ENCODE data around the gene PDE1A. TPM values are rescaled to one million over a fixed set of nuclear protein-coding genes. Genes with fewer than 3 reads are reported as not detected.

Gene PDE1A
- total RNA-seq, 1 experiment from 2014 or later = 0.15 TPM

DNA sequence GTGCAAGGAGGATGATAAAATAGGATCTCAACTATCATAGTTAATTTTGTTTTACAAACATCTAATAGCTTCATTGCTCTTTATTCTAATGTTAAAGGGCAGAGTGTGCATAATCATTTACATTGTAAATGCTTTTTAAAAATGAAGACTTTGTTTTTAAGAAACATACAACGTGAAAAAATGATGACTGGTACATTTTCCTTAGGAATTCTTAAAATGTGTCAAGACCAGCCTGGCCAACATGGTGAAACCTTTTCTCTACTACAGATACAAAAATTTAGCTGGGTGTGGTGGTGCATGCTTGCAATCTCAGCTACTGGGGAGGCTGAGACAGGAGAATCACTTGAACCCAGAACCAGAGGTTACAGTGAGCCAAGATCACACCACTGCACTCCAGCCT lies 179.0 kb downstream of the PDE1A start:
- Histone ChIP-seq H3K27ac (ENCODE audit: low read length) (no peak overlapping the region), H3K9me3 (ENCODE audit: low read length) (no peaks in the 10 kb centered on the region), H3K9me2 (replicated peaks; ENCODE audit: insufficient read depth, low read length) (no peaks in the 10 kb centered on the region), H4K20me1 (ENCODE audit: insufficient read depth, low read depth, low read length) (no peaks in the 10 kb centered on the region), H3K36me3 (ENCODE audit: insufficient read depth, low read length) (no peaks in the 10 kb centered on the region), H3K4me1 (ENCODE audit: low read length) (no peaks in the 10 kb centered on the region; the same call in 1 of the 2 replicates), H3K4me3 (ENCODE audit: low read length) (no peak overlapping the region), H3K9ac (ENCODE audit: low read length) (no peak overlapping the region), H3K27me3 (ENCODE audit: low read length) (no peaks in the 10 kb centered on the region), H3K4me2 (ENCODE audit: low read depth, low read length, poor library complexity, severe bottlenecking) (no peak overlapping the region), H2AFZ (ENCODE audit: low read length) (no peak overlapping the region), H3K79me2 (ENCODE audit: low read length) (no peaks in the 10 kb centered on the region)
- no peak for DNase-seq

DNA sequence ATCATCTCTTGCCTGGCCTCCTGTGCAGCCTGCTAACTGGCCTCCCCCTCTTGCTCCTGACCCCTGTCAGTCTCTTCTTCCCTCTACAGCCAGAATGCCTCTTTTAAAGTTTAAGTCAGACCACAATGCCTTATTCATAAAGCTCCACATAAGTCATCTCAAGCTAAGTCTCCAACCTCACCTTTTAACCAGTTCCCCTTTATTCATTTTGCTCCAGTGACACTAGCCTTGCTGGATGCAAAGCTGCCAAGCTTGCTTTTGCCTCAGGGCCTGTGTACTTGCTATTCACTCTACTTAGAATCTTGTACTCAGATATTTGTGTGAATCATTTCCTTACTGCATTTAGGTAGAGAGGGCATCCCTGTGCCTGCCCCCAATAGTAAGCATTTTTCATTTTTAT lies 180.9 kb downstream of the PDE1A start:
- Histone ChIP-seq H3K9ac (ENCODE audit: low read length) (no peak overlapping the region), H3K27ac (ENCODE audit: low read length) (no peak overlapping the region), H3K36me3 (ENCODE audit: insufficient read depth, low read length) (no peaks in the 10 kb centered on the region), H3K79me2 (ENCODE audit: low read length) (no peaks in the 10 kb centered on the region), H3K4me3 (ENCODE audit: low read length) (no peak overlapping the region), H3K9me3 (ENCODE audit: low read length) (no peaks in the 10 kb centered on the region), H3K9me2 (replicated peaks; ENCODE audit: insufficient read depth, low read length) (no peaks in the 10 kb centered on the region), H3K27me3 (ENCODE audit: low read length) (no peaks in the 10 kb centered on the region), H3K4me1 (ENCODE audit: low read length) (no peaks in the 10 kb centered on the region; the same call in 1 of the 2 replicates), H2AFZ (ENCODE audit: low read length) (no peak overlapping the region), H3K4me2 (ENCODE audit: low read depth, low read length, poor library complexity, severe bottlenecking) (no peak overlapping the region), H4K20me1 (ENCODE audit: insufficient read depth, low read depth, low read length) (no peaks in the 10 kb centered on the region)
- no peak for DNase-seq

DNA sequence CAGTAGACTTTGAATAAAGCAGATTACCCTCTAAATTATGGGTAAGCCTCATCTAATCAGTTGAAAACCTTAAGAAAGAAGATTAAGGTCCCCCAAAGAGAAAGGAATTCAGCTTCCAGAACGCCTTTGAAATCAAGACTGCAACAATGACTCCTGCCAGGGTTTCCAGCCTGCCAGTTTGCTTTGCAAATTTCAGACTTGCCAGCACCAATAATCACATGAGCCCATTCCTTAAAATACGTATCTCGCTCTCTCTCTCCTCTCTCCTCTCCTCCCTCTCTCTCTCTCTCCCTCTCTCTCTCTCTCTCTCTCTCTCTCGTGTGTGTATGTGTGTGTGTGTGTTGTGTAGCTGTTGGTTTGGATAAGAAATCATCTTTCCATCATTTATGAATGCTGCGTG lies 184.2 kb downstream of the PDE1A start:
- H3K9ac ChIP-seq (ENCODE audit: low read length) = no peak overlapping the region
- no peaks in the 10 kb centered on the region for H3K9me2 ChIP-seq (replicated peaks; ENCODE audit: insufficient read depth, low read length)
- H3K27ac ChIP-seq (ENCODE audit: low read length) = no peak overlapping the region
- no peak overlapping the region for H3K4me3 ChIP-seq (ENCODE audit: low read length)
- H3K4me2 ChIP-seq (ENCODE audit: low read depth, low read length, poor library complexity, severe bottlenecking) = no peak overlapping the region
- no peak for DNase-seq
- no peaks in the 10 kb centered on the region for H3K4me1 ChIP-seq (ENCODE audit: low read length)
- no peaks in the 10 kb centered on the region for H3K79me2 ChIP-seq (ENCODE audit: low read length)
- H3K36me3 ChIP-seq (ENCODE audit: insufficient read depth, low read length) = no peaks in the 10 kb centered on the region
- H2AFZ ChIP-seq (ENCODE audit: low read length) = no peak overlapping the region
- H4K20me1 ChIP-seq (ENCODE audit: insufficient read depth, low read depth, low read length) = no peaks in the 10 kb centered on the region
- no peaks in the 10 kb centered on the region for H3K9me3 ChIP-seq (ENCODE audit: low read length)
- no peaks in the 10 kb centered on the region for H3K27me3 ChIP-seq (ENCODE audit: low read length)

DNA sequence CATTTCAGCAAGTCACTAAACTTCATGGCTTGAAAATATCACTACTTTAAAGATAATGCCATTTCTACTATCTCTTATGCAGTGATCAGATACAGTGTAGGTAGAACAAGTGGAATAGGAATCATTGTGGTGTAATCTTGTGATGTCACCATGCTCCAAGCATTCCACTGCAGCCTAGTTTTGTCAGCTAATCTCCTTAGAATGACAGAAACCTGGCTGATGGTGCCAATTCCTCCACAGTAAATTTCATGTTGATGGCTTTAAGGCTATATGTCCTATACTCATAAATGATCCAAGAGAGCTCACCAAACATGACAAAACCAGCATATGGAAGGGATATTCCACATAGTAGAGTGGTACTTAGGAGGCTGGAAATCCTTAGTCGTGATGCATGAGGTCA lies 184.9 kb downstream of the PDE1A start:
- Histone ChIP-seq H3K79me2 (ENCODE audit: low read length) (no peaks in the 10 kb centered on the region), H3K27me3 (ENCODE audit: low read length) (no peaks in the 10 kb centered on the region), H4K20me1 (ENCODE audit: insufficient read depth, low read depth, low read length) (no peaks in the 10 kb centered on the region), H3K9ac (ENCODE audit: low read length) (no peak overlapping the region), H3K27ac (ENCODE audit: low read length) (no peak overlapping the region), H3K9me2 (replicated peaks; ENCODE audit: insufficient read depth, low read length) (no peaks in the 10 kb centered on the region), H3K4me3 (ENCODE audit: low read length) (no peak overlapping the region), H3K36me3 (ENCODE audit: insufficient read depth, low read length) (no peaks in the 10 kb centered on the region), H2AFZ (ENCODE audit: low read length) (no peak overlapping the region), H3K4me2 (ENCODE audit: low read depth, low read length, poor library complexity, severe bottlenecking) (no peak overlapping the region), H3K4me1 (ENCODE audit: low read length) (no peaks in the 10 kb centered on the region), H3K9me3 (ENCODE audit: low read length) (no peaks in the 10 kb centered on the region)
- DNase-seq = no peak

DNA sequence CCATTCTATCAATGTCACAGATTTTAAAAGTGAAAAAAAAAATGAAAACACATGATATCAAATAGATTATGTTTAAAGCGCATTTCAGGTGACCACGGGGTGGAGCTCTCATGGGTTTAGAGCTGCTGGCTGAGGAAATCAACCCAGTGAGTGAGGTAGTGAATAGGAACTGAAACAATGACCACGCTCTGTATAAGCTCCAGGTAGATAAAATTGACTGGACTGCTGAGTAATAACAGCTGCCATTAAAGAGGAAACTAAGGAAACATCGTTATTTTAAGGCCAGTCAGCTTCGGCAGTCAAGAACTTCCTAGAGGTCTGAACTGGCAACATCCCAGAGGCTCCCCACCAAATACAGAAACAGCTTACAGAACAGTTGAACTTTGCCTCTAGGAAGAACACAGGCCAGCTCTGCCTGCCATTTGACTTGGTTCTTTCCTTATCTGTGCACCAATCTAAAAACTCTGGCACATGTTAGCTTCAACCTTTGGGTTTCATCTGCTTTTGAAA lies 185.9 kb downstream of the PDE1A start:
- DNase-seq = peak; percentile 80
- H3K36me3 ChIP-seq (ENCODE audit: insufficient read depth, low read length) = no peaks in the 10 kb centered on the region
- no peak overlapping the region for H3K4me3 ChIP-seq (ENCODE audit: low read length)
- H3K4me1 ChIP-seq (ENCODE audit: low read length) = no peaks in the 10 kb centered on the region
- no peaks in the 10 kb centered on the region for H4K20me1 ChIP-seq (ENCODE audit: insufficient read depth, low read depth, low read length)
- no peaks in the 10 kb centered on the region for H3K9me3 ChIP-seq (ENCODE audit: low read length)
- no peak overlapping the region for H3K9ac ChIP-seq (ENCODE audit: low read length)
- H3K27ac ChIP-seq (ENCODE audit: low read length) = no peak overlapping the region
- 0 out of 2 replicates have a peak overlapping the region, but pooled peaks have one; percentile 23 for H2AFZ ChIP-seq (ENCODE audit: low read length)
- H3K9me2 ChIP-seq (replicated peaks; ENCODE audit: insufficient read depth, low read length) = no peaks in the 10 kb centered on the region
- H3K27me3 ChIP-seq (ENCODE audit: low read length) = no peaks in the 10 kb centered on the region
- no peaks in the 10 kb centered on the region for H3K79me2 ChIP-seq (ENCODE audit: low read length)
- no peak overlapping the region for H3K4me2 ChIP-seq (ENCODE audit: low read depth, low read length, poor library complexity, severe bottlenecking)

DNA sequence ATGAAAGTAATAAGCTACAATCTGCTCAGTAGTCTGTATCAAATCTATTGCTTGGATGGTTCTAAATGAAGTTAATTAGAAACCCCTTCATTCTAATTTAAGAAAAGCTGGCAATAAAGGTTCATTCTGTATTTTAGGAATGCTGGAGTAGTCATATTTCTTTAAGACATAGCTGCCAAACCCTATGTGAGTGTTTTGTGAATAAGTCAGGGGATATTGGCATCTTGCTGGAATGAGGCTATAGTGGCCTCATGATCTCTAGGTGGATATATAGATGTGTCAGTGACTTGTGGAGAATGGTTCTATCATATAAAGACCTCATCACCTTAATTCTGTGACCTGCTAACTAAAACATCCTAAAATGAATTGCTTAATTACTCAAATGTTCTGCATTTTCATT lies 196.3 kb downstream of the PDE1A start:
- Histone ChIP-seq H3K79me2 (ENCODE audit: low read length) (no peaks in the 10 kb centered on the region), H3K4me2 (ENCODE audit: low read depth, low read length, poor library complexity, severe bottlenecking) (no peak overlapping the region), H3K27ac (ENCODE audit: low read length) (no peak overlapping the region), H3K9me2 (replicated peaks; ENCODE audit: insufficient read depth, low read length) (no peaks in the 10 kb centered on the region), H3K4me1 (ENCODE audit: low read length) (no peaks in the 10 kb centered on the region), H3K36me3 (ENCODE audit: insufficient read depth, low read length) (no peaks in the 10 kb centered on the region), H4K20me1 (ENCODE audit: insufficient read depth, low read depth, low read length) (no peaks in the 10 kb centered on the region), H2AFZ (ENCODE audit: low read length) (no peak overlapping the region), H3K9me3 (ENCODE audit: low read length) (no peaks in the 10 kb centered on the region), H3K4me3 (ENCODE audit: low read length) (no peak overlapping the region), H3K27me3 (ENCODE audit: low read length) (no peaks in the 10 kb centered on the region), H3K9ac (ENCODE audit: low read length) (no peak overlapping the region)
- no peak for DNase-seq

DNA sequence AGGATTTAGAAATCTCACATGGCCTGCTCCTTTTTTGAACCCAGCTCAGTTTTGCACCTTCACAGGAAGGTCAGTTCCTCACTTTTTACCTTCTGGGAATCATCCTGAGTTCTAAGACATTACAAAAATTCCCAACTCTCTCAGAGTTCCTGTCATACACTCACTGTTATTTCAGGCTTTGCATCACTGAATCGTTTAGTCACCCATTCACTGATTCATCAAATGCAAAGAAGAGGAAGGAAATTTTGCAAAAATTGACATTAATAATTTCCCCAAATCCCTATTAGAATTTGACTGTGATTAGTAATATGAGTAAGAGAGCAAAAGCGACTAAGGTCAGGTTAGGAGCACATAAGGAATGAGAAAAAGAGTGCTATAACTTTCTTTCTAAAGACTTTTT lies 197.5 kb downstream of the PDE1A start:
- Histone ChIP-seq H3K9me3 (ENCODE audit: low read length) (no peaks in the 10 kb centered on the region), H2AFZ (ENCODE audit: low read length) (no peak overlapping the region), H4K20me1 (ENCODE audit: insufficient read depth, low read depth, low read length) (no peaks in the 10 kb centered on the region), H3K27ac (ENCODE audit: low read length) (no peak overlapping the region), H3K4me1 (ENCODE audit: low read length) (no peaks in the 10 kb centered on the region), H3K9ac (ENCODE audit: low read length) (no peak overlapping the region), H3K4me2 (ENCODE audit: low read depth, low read length, poor library complexity, severe bottlenecking) (no peak overlapping the region), H3K9me2 (replicated peaks; ENCODE audit: insufficient read depth, low read length) (no peaks in the 10 kb centered on the region), H3K4me3 (ENCODE audit: low read length) (no peak overlapping the region), H3K27me3 (ENCODE audit: low read length) (no peaks in the 10 kb centered on the region), H3K79me2 (ENCODE audit: low read length) (no peaks in the 10 kb centered on the region), H3K36me3 (ENCODE audit: insufficient read depth, low read length) (no peaks in the 10 kb centered on the region)
- no peak for DNase-seq

DNA sequence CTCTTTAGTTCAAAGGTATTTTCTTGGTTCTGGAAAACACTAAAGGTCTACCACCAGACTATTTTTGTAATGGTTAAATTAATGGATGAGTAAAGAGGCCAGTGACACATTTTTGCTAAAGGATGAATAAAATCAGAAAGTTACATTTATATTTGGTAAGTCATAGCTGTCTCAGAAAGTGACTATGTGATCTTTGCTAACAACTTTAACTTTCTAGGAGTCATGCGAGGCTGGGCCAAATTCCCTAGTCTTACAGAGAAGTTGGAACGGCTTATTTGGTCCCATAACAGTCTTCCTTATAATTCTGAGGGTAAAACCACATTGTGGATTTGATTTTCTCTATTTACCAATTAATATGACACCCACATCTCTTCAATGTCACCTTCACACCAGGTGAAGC lies 198.1 kb downstream of the PDE1A start:
- Histone ChIP-seq H3K9me2 (replicated peaks; ENCODE audit: insufficient read depth, low read length) (no peaks in the 10 kb centered on the region), H3K9me3 (ENCODE audit: low read length) (no peaks in the 10 kb centered on the region), H2AFZ (ENCODE audit: low read length) (no peak overlapping the region), H3K79me2 (ENCODE audit: low read length) (no peaks in the 10 kb centered on the region), H3K27ac (ENCODE audit: low read length) (no peak overlapping the region), H4K20me1 (ENCODE audit: insufficient read depth, low read depth, low read length) (no peaks in the 10 kb centered on the region), H3K36me3 (ENCODE audit: insufficient read depth, low read length) (no peaks in the 10 kb centered on the region), H3K9ac (ENCODE audit: low read length) (no peak overlapping the region), H3K4me3 (ENCODE audit: low read length) (no peak overlapping the region), H3K4me1 (ENCODE audit: low read length) (no peaks in the 10 kb centered on the region), H3K27me3 (ENCODE audit: low read length) (no peaks in the 10 kb centered on the region), H3K4me2 (ENCODE audit: low read depth, low read length, poor library complexity, severe bottlenecking) (no peak overlapping the region)
- DNase-seq = no peak

DNA sequence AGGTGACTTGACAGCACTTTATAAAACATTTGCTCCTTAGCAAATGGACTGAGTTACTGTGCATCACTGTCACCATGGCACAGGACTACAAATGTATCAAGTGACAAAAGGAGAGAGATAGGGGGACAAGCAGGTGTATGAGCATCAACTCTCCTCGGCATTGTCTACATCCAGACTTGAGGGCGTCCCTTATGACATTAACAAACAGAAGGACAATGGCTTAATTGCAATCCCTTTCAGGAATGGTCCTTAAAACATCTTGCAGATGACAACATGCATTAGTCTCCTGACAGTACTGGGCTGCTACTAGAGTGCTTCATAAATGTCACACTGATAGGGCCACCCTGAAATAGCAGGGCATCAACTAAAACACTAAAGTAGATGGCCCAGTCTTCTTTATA lies 198.8 kb downstream of the PDE1A start:
- no peaks in the 10 kb centered on the region for H4K20me1 ChIP-seq (ENCODE audit: insufficient read depth, low read depth, low read length)
- no peaks in the 10 kb centered on the region for H3K4me1 ChIP-seq (ENCODE audit: low read length)
- no peak overlapping the region for H3K27ac ChIP-seq (ENCODE audit: low read length)
- H3K36me3 ChIP-seq (ENCODE audit: insufficient read depth, low read length) = no peaks in the 10 kb centered on the region
- no peaks in the 10 kb centered on the region for H3K9me2 ChIP-seq (replicated peaks; ENCODE audit: insufficient read depth, low read length)
- no peaks in the 10 kb centered on the region for H3K9me3 ChIP-seq (ENCODE audit: low read length)
- no peak for DNase-seq
- H3K9ac ChIP-seq (ENCODE audit: low read length) = no peak overlapping the region
- no peaks in the 10 kb centered on the region for H3K79me2 ChIP-seq (ENCODE audit: low read length)
- no peaks in the 10 kb centered on the region for H3K27me3 ChIP-seq (ENCODE audit: low read length)
- no peak overlapping the region for H2AFZ ChIP-seq (ENCODE audit: low read length)
- H3K4me2 ChIP-seq (ENCODE audit: low read depth, low read length, poor library complexity, severe bottlenecking) = no peak overlapping the region
- H3K4me3 ChIP-seq (ENCODE audit: low read length) = no peak overlapping the region

Measured in Karpas-422 (cell line).